ENCODE data around the gene MUC12.
"Not testable (repeated sequence)": the region's sequence is repeated elsewhere in the genome, so short reads cannot be mapped to it uniquely, and the experiment has no call there.

MUC12 gene, protein sequence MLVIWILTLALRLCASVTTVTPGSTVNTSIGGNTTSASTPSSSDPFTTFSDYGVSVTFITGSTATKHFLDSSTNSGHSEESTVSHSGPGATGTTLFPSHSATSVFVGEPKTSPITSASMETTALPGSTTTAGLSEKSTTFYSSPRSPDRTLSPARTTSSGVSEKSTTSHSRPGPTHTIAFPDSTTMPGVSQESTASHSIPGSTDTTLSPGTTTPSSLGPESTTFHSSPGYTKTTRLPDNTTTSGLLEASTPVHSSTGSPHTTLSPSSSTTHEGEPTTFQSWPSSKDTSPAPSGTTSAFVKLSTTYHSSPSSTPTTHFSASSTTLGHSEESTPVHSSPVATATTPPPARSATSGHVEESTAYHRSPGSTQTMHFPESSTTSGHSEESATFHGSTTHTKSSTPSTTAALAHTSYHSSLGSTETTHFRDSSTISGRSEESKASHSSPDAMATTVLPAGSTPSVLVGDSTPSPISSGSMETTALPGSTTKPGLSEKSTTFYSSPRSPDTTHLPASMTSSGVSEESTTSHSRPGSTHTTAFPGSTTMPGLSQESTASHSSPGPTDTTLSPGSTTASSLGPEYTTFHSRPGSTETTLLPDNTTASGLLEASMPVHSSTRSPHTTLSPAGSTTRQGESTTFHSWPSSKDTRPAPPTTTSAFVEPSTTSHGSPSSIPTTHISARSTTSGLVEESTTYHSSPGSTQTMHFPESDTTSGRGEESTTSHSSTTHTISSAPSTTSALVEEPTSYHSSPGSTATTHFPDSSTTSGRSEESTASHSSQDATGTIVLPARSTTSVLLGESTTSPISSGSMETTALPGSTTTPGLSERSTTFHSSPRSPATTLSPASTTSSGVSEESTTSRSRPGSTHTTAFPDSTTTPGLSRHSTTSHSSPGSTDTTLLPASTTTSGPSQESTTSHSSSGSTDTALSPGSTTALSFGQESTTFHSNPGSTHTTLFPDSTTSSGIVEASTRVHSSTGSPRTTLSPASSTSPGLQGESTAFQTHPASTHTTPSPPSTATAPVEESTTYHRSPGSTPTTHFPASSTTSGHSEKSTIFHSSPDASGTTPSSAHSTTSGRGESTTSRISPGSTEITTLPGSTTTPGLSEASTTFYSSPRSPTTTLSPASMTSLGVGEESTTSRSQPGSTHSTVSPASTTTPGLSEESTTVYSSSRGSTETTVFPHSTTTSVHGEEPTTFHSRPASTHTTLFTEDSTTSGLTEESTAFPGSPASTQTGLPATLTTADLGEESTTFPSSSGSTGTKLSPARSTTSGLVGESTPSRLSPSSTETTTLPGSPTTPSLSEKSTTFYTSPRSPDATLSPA (N-terminal part only)
- long read RNA-seq, donor 1, result 0 reads
- long read RNA-seq, donor 2, result 0 reads
- long read RNA-seq, donor 3, result 0 reads
- long read RNA-seq, donor 4, result 0 reads
- long read RNA-seq, donor 5, result 0 reads
- long read RNA-seq, donor 6, result 0 reads
- long read RNA-seq, donor 7, result 0 reads
- long read RNA-seq, donor 8, partial matches to known transcripts, result 0 of 1 reads
- long read RNA-seq, donor 8, other reads (novel, unspliced or antisense), result 0 of 1 reads

- no peak for DNase-seq
Measured at GRCh38 chr7:100969066-100969615, at the start of gene MUC12. MUC12 (plus strand) TSS chr7:100969565; CDS start chr7:100969623, 58 bp downstream.

DNA sequence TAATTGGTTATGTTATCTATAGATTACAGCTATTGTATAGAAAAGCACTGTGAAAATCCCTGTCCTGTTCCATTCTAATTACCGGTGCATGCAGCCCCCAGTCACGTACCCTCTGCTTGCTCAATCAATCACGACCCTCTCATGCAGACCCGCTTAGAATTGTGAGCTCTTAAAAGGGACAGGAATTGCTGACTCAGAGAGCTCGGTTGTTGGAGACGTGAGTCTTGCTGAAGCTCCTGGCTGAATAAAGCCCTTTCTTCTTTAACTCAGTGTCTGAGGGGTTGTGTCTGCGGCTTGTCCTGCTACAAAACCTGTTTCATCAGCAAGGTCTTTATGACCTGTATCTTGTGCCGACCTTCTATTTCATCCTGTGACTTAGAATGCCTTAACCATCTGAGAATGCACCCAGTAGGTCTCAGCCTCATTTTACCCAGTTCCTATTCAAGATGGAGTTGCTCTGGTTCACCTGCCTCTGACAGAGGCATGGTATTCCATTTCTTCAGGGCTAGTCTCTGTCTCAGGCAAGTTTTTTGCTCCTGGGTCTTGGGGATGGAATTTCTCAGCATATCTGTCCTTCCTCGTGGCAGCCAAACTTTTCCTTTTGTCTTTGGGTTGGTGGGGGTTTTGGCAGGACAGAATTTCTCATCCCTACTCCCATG lies 49.5 kb upstream of the MUC12 start:
- DNase-seq, result not testable (repeated sequence)

DNA sequence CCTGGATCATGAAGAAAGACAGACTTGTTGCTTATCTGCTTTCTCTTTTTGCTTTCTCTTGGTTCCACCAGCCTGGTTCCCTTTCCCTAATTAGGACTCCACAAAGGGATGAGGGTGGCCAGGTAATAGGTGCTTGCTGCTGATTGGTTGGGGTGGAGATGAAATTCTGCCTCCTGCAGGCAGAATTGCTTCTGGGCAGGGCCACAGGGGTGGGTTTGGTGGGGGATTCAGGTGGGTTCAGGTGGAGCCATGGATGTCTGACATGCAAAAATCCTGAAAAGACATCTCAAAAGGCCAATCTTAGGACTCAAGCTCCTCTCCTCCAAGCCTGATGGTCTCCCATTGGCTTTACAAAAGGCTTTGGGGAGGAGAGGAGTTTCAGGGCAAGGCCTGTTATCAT lies 48.3 kb upstream of the MUC12 start:
- no peak for DNase-seq

DNA sequence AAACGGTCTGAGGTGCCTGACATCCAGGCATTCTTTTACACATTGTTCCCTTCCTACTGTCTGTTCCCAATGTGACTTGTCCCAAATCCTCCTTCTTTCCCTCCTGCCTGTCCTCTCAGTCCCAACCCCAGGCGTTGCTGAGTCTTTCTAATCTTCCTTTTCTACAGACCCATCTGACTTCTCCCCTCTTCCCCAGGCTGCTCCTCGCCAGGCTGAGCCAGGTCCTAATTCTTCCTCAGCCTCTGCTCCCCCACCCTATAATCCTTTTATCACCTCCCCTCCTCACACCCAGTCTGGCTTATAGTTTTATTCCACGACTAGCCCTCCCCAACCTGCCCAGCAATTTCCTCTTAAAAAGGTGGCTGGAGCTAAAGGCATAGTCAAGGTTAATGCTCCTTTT lies 45.7 kb upstream of the MUC12 start:
- DNase-seq, result not testable (repeated sequence)

DNA sequence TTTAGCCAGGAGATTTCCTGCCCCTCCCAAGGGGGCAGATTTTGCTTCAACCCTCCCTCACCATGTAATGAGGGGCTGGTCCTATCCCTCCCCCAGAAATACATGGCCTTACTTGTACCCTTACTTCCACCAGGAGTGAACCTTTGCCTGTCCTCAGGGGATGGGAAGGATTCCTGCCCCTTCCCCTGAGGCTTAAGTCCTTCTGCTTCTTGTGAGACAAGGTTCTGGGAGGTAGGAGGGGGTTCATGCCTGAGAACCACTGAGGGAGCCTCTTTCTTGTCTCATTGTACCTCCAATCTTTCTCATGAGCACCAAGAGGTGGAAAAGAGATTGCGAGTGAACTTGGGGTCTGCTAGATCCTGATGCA lies 39.6 kb upstream of the MUC12 start:
- no peak for DNase-seq

DNA sequence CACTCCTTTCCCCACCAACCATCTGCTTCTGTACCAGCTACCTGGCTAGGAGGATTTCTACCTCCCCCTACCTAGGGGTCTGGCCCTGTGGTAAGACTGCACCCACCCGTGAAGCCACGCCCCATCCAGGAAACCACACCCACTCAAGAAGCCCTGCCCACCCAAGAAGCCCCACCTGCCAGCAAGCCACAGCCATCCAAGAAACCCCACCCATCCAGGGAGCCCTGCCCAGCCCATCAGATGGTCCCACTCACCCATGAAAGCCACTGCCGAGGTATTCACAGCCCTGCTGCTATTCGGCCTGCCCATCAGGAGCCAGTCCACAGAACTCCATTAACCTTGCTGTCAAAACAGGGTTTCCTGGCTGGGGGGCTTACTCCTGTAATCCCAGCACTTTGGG lies 35.6 kb upstream of the MUC12 start:
- DNase-seq, result no peak

GRCh38 chr7:100935381-100935780 lies 34.0 kb upstream of the MUC12 start:
- not testable (repeated sequence) for DNase-seq

- DNase-seq, result not testable (repeated sequence)
Measured at GRCh38 chr7:100936167-100936566, 33.2 kb upstream of the MUC12 start.

DNA sequence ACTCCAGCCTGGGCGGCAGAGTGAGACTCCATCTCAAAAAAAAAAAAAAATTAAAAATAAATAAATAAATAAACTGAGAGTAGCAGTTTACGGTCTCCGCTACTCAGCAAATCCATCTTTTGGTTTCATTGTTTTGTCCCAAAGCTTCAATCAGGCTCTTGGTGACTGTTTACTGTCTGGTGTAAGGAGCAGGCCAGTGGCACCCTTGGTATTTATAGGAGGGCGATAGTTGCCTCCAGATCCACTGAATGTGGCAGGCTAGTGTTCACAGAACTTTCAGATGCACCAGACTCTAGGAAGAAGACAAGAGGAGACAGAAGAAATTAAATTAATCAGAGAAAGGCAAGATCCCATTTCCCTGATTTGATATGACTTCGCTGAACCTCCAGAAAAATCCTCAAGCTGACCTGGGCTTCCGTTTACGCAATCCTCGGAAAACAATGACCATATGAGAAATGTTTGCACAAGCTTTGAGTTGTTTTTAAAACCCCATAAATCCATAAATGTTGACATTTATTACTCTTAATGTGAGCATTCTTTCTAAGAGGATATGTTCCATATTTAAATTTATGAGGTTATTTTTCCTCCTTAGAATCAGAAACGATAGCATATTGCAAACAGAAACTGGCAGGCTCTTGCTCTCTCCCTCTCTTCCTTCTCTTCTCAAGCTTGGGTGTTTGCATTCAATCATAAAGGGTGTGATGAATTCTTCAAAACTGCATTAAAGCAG lies 27.2 kb upstream of the MUC12 start:
- no peak for DNase-seq

GRCh38 chr7:100943693-100944092 lies 25.7 kb upstream of the MUC12 start:
- DNase-seq, result no peak

DNA sequence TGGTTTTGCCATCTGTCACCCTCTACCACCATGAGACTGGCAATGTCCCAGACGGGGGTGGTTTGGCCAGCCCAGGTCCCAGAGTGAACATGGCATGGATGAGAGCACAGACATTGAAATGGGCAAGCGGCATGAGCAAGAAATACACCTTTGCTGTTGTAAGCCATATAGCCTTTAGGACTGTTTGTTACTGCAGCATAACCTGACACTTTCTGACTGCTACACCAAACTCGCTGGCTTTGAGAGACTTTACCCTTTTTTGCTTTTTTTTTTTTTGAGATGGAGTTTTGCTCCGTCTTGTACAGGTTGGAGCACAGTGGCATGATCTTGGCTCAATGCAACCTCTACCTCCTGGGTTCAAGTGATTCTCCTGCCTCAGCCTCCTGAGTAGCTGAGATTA lies 25.2 kb upstream of the MUC12 start:
- no peak for DNase-seq

GRCh38 chr7:100946111-100946510 lies 23.3 kb upstream of the MUC12 start:
- DNase-seq, result no peak

- no peak for DNase-seq
Measured at GRCh38 chr7:100946766-100947365, 22.5 kb upstream of the MUC12 start.

DNA sequence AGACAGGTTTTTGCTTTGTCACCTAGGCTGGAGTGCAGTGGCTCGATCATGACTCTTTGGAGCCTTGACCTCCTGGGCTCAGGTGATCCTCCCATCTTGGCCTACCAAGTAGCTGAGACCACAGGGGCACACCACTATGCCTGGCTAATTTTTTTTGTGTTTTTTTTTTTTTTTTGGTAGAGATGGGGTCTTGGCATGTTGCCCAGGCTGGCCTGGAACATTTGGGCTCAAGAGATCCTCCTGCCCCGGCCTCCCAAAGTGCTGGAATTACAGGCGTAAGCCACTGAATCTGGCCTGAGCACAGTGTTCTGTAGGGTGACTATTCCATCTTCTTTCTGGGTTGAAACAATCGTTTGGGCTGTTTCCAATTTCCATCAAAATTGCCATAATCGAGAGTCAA lies 21.6 kb upstream of the MUC12 start:
- no peak for DNase-seq

- DNase-seq, result no peak
Measured at GRCh38 chr7:100949227-100949932, 20.0 kb upstream of the MUC12 start, which contains the start of gene MUC3A. MUC3A (plus strand) TSS chr7:100949534; CDS start chr7:100949625, 91 bp downstream.

- DNase-seq, result no peak
Measured at GRCh38 chr7:100949933-100950443, 19.4 kb upstream of the MUC12 start.

GRCh38 chr7:100951172-100951571 lies 18.2 kb upstream of the MUC12 start:
- DNase-seq, result no peak

GRCh38 chr7:100951888-100952560 lies 17.3 kb upstream of the MUC12 start:
- no peak for DNase-seq

Measured in right kidney (tissue), 9 donors.